SJSA1 (cell line): ENCODE results near the gene GRK4. TPM values are rescaled to one million over a fixed set of nuclear protein-coding genes. Genes with fewer than 3 reads are reported as not detected.
"Not testable (repeated sequence)": the region's sequence is repeated elsewhere in the genome, so short reads cannot be mapped to it uniquely, and the experiment has no call there.

Source experiments
- DNase-seq, 2 experiments: peaks; one replicate each; pipeline ENCODE4 v3.0.0-alpha.2; 2015 to 2020; ENCODE audit warnings: low spot score in 2 of 2, low read depth in 1 of 2
- H3K27ac ChIP-seq: fragments of 250-450 bp; sonication (Bioruptor Pico); 2 replicates; pipeline ENCODE4 v1.5.1; 2020; ENCODE audit warnings: mild to moderate bottlenecking, moderate library complexity
- H3K27me3 ChIP-seq: fragments of 250-450 bp; sonication (Bioruptor Pico); replicated peaks from 2 replicates; pipeline ENCODE4 v1.5.1; 2020; ENCODE audit warnings: mild to moderate bottlenecking, moderate library complexity
- H3K36me3 ChIP-seq: fragments of 250-450 bp; sonication (Bioruptor Pico); 2 replicates; pipeline ENCODE4 v1.5.1; 2020; ENCODE audit warnings: mild to moderate bottlenecking
- H3K4me1 ChIP-seq: fragments of 250-450 bp; sonication (Bioruptor Pico); replicated peaks from 2 replicates; pipeline ENCODE4 v1.6.1; 2021; ENCODE audit warnings: mild to moderate bottlenecking
- H3K4me3 ChIP-seq: fragments of 250-450 bp; sonication (Bioruptor Pico); 2 replicates; pipeline ENCODE4 v1.5.1; 2020; ENCODE audit warnings: mild to moderate bottlenecking
- H3K9me3 ChIP-seq: fragments of 250-450 bp; sonication (Bioruptor Pico); replicated peaks from 2 replicates; pipeline ENCODE4 v1.5.1; 2020; ENCODE audit warnings: mild to moderate bottlenecking
- total RNA-seq: library from RNA; depleted of rRNA; stranded (reverse); fragments of >200 nt; shearing (Covaris generic); gene quantifications from 2 replicates; pipeline ENCODE4 v1.2.3, GENCODE V29; 2014

Gene GRK4
- total RNA-seq, 1 experiment from 2014 or later, result 1.7 TPM

GRCh38 chr4:2953496-2953895 is 9.9 kb upstream of the GRK4 start:
- Histone ChIP-seq H3K4me3 (no peak overlapping the region), H3K9me3 (no peaks in the 10 kb centered on the region), H3K27ac (no peak overlapping the region), H3K4me1 (no peaks in the 10 kb centered on the region), H3K36me3 (peaks cover 34% of the 10 kb centered on the region), H3K27me3 (no peaks in the 10 kb centered on the region)
- DNase-seq, result no peak

GRCh38 chr4:2954358-2955185 is 8.8 kb upstream of the GRK4 start:
- Histone ChIP-seq H3K4me1 (no peaks in the 10 kb centered on the region), H3K27ac (no peak overlapping the region), H3K9me3 (no peaks in the 10 kb centered on the region), H3K4me3 (no peak overlapping the region), H3K36me3 (peaks cover 26% of the 10 kb centered on the region), H3K27me3 (no peaks in the 10 kb centered on the region)
- no peak for DNase-seq

- not testable (repeated sequence) for H3K27ac ChIP-seq, H3K27me3 ChIP-seq
- H3K36me3 ChIP-seq, result peaks cover 24% of the 10 kb centered on the region
These were observed 8.0 kb upstream of the GRK4 start for GRCh38 chr4:2955186-2956044.

GRCh38 chr4:2958446-2958845 is 4.9 kb upstream of the GRK4 start:
- H3K27me3 ChIP-seq, result no peaks in the 10 kb centered on the region
- H3K27ac ChIP-seq, result no peak overlapping the region
- H3K9me3 ChIP-seq, result no peaks in the 10 kb centered on the region
- H3K4me1 ChIP-seq, result peaks cover 3% of the 10 kb centered on the region; the same call in 1 of the 2 replicates
- H3K4me3 ChIP-seq, result no peak overlapping the region
- no peak for DNase-seq
- H3K36me3 ChIP-seq, result peaks cover 20% of the 10 kb centered on the region

More at GRCh38 chr4:2955186-2956044, 8.0 kb upstream of the GRK4 start:
- H3K9me3 ChIP-seq, DNase-seq, H3K4me3 ChIP-seq, H3K4me1 ChIP-seq: not testable (repeated sequence)

GRCh38 chr4:2960450-2960849 is 2.9 kb upstream of the GRK4 start:
- H3K27ac ChIP-seq, H3K9me3 ChIP-seq, H3K4me1 ChIP-seq, H3K27me3 ChIP-seq, DNase-seq, H3K4me3 ChIP-seq: not testable (repeated sequence)
- peaks cover 20% of the 10 kb centered on the region for H3K36me3 ChIP-seq

GRCh38 chr4:2961421-2961810 is 2.0 kb upstream of the GRK4 start:
- Histone ChIP-seq H3K36me3 (peaks cover 11% of the 10 kb centered on the region; the same call in 1 of the 2 replicates), H3K27me3 (no peaks in the 10 kb centered on the region), H3K9me3 (no peaks in the 10 kb centered on the region), H3K27ac (no peak overlapping the region), H3K4me1 (peaks cover 3% of the 10 kb centered on the region; the same call in 1 of the 2 replicates), H3K4me3 (no peak overlapping the region)
- no peak for DNase-seq

- no peak for DNase-seq
- Histone ChIP-seq H3K9me3 (no peaks in the 10 kb centered on the region), H3K27ac (no peak overlapping the region), H3K4me1 (peaks cover 3% of the 10 kb centered on the region; the same call in 1 of the 2 replicates), H3K36me3 (peaks cover 8% of the 10 kb centered on the region; the same call in 1 of the 2 replicates), H3K4me3 (peak overlapping the region; percentile 78), H3K27me3 (no peaks in the 10 kb centered on the region)
These were observed 1.4 kb upstream of the GRK4 start for GRCh38 chr4:2961811-2962441.

- H3K4me1 ChIP-seq, result peaks cover 3% of the 10 kb centered on the region; the same call in 1 of the 2 replicates
- peak overlapping the region; percentile 78 for H3K4me3 ChIP-seq
- no peaks in the 10 kb centered on the region for H3K9me3 ChIP-seq
- peaks cover 4% of the 10 kb centered on the region; the same call in 1 of the 2 replicates for H3K36me3 ChIP-seq
- no peaks in the 10 kb centered on the region for H3K27me3 ChIP-seq
- DNase-seq, result no peak
- H3K27ac ChIP-seq, result peak overlapping the region; percentile 60
These were observed 677 bp upstream of the GRK4 start for GRCh38 chr4:2962614-2963174.

GRCh38 chr4:2963966-2964471 is 648 bp downstream of the GRK4 start:
- Histone ChIP-seq H3K4me1 (peaks cover 3% of the 10 kb centered on the region; the same call in 1 of the 2 replicates), H3K4me3 (peak overlapping the region; percentile 78), H3K27me3 (no peaks in the 10 kb centered on the region), H3K9me3 (no peaks in the 10 kb centered on the region), H3K36me3 (peaks cover 4% of the 10 kb centered on the region; the same call in 1 of the 2 replicates), H3K27ac (no peak overlapping the region)
- DNase-seq, result peak in 1 of 2 experiments; percentile 47

GRCh38 chr4:2964706-2965258 is 1.4 kb downstream of the GRK4 start:
- peaks cover 3% of the 10 kb centered on the region; the same call in 1 of the 2 replicates for H3K4me1 ChIP-seq
- no peak overlapping the region for H3K27ac ChIP-seq
- no peaks in the 10 kb centered on the region for H3K27me3 ChIP-seq
- H3K36me3 ChIP-seq, result peaks cover 4% of the 10 kb centered on the region; the same call in 1 of the 2 replicates
- no peak overlapping the region; the same call in 1 of the 2 replicates for H3K4me3 ChIP-seq
- no peak for DNase-seq
- H3K9me3 ChIP-seq, result no peaks in the 10 kb centered on the region

GRCh38 chr4:2965262-2965661 is 1.9 kb downstream of the GRK4 start:
- no peak overlapping the region for H3K4me3 ChIP-seq
- H3K4me1 ChIP-seq, result peaks cover 3% of the 10 kb centered on the region; the same call in 1 of the 2 replicates
- no peak overlapping the region for H3K27ac ChIP-seq
- DNase-seq, result no peak
- H3K9me3 ChIP-seq, result no peaks in the 10 kb centered on the region
- peaks cover 4% of the 10 kb centered on the region; the same call in 1 of the 2 replicates for H3K36me3 ChIP-seq
- no peaks in the 10 kb centered on the region for H3K27me3 ChIP-seq

- DNase-seq, result no peak
These were observed 5.0 kb downstream of the GRK4 start for GRCh38 chr4:2968381-2968780.

GRCh38 chr4:2971275-2971674 is 7.9 kb downstream of the GRK4 start:
- H3K9me3 ChIP-seq, result no peaks in the 10 kb centered on the region
- no peak overlapping the region for H3K4me3 ChIP-seq
- H3K4me1 ChIP-seq, result no peaks in the 10 kb centered on the region
- H3K27ac ChIP-seq, result no peak overlapping the region
- no peaks in the 10 kb centered on the region for H3K27me3 ChIP-seq
- H3K36me3 ChIP-seq, result no peaks in the 10 kb centered on the region
- DNase-seq, result no peak

More at GRCh38 chr4:2968381-2968780, 5.0 kb downstream of the GRK4 start:
- Histone ChIP-seq H3K9me3 (no peaks in the 10 kb centered on the region), H3K27me3 (no peaks in the 10 kb centered on the region), H3K27ac (no peak overlapping the region), H3K4me3 (no peak overlapping the region), H3K36me3 (no peaks in the 10 kb centered on the region), H3K4me1 (no peaks in the 10 kb centered on the region)
